Measurements from ENCODE around the gene DHX15.

Gene DHX15

DNA sequence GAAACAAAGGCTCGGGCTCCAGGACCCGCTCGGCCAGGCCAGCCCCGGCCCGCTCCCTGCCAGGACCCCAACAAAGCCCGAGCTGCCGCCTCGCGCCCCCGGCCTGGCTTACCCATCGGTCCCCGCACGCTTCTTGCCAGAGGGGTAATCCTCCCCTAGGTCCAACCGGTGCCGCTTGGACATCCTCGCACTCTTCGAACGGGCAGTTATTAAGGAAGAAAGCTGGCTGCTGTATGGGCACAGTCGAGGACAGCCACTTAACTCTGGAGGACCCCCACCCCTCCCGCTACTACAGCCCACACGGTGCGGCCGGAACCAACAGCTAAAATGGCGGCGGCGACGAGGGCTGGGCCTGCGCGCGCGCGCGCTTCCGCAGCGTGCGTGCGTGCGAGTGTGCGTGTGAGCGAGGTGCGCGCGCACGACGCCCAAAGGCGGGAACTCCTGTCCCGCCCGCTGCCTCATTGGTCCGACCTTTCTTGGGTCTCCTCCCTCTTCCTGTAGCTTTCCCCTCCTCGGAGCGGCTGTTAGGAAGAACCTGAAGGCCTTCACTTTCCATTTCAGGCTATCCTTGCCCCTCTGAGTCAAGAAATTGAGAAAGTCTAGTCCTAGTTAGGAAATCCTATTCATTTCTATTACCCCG is at the start of gene DHX15:
DHX15 (minus strand) TSS at position 344 of the 640 bp plus-strand sequence; CDS start at position 183, 161 bp downstream.
- intact Hi-C loops (cut with micrococcal nuclease): loop anchor here (5.0 to 10.0 kb wide), 3 partner anchors 393 to 793 kb away; partner anchors contain the start of genes ANAPC4 and SEPSECS
- Mint-ChIP-seq H3K9me3 (peaks cover 4% of the 10 kb centered on the region), H3K4me1 (ENCODE audit: low read depth) (peaks cover 30% of the 10 kb centered on the region), H3K36me3 (ENCODE audit: low read depth) (peaks cover 32% of the 10 kb centered on the region), H3K4me3 (peak within 1 kb of the TSS; percentile 100), H3K27ac (peak within 1 kb of the TSS; percentile 95), H3K27me3 (no peaks in the 10 kb centered on the region)

DNA sequence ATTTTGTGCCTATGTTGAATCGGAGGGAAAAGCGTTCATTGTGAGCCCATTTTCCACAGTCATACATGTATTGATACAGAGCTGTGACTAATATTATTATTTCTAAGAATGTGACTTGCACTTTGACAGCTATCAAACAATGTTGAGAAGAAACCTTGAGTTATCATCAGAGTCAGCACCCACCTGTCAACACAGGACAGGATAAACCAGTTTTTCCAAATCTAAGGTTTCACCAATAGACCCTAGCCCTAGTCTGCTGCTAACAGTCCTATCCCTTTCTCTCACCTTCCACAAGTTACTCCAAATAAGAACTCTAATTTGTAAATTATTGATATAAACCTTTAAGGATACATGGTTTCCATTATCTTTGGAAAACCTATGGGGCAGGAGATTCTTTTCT is 47.7 kb upstream of the DHX15 start:
- Mint-ChIP-seq H3K27me3 (peaks cover 4% of the 10 kb centered on the region), H3K4me1 (ENCODE audit: low read depth) (no peaks in the 10 kb centered on the region), H3K4me3 (no peak overlapping the region), H3K36me3 (ENCODE audit: low read depth) (no peaks in the 10 kb centered on the region), H3K27ac (no peak overlapping the region), H3K9me3 (no peaks in the 10 kb centered on the region)
- intact Hi-C loops (cut with micrococcal nuclease): no loop called here

DNA sequence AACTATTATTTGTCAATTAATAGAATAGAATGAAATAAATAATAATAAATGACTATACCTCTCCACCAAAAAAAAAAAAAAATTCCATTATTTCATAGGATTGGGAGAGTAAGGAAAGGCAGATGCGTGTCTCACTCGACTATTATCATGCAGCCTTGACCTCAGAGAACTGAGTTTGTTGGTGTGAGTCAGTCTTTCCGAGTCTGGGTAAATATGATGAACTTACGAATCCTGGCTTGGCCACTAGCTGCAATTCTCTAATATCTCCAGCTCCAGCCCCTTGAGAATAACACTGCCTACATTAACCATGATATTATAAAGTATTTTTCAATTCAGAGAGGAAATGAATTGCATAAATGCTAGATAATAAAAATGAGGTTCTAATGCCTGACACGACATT is 46.6 kb upstream of the DHX15 start:
- no peak overlapping the region for H3K27ac Mint-ChIP-seq
- H3K9me3 Mint-ChIP-seq: no peaks in the 10 kb centered on the region
- H3K4me3 Mint-ChIP-seq: no peak overlapping the region
- no peaks in the 10 kb centered on the region for H3K36me3 Mint-ChIP-seq (ENCODE audit: low read depth)
- peaks cover 4% of the 10 kb centered on the region for H3K27me3 Mint-ChIP-seq
- intact Hi-C loops (cut with micrococcal nuclease): no loop called here
- no peaks in the 10 kb centered on the region for H3K4me1 Mint-ChIP-seq (ENCODE audit: low read depth)

DNA sequence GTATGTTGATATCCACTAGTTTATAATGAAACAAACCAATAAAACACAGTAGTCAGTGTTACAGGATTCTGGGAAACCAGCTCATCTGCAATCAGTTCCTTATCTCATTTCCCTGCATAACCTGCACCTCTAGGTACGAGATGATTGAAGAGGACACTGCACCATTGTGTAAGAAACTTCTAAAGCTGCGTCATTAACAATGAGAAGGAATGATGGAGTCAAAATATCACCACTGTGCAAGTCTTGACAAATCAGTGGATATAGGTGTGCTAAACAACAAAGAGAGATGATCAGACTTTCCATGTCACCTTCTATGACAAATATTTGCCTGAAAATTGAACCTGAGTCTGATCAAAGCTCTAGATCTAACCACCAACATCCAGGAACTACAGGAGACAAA is 40.7 kb upstream of the DHX15 start:
- peaks cover 7% of the 10 kb centered on the region for H3K4me1 Mint-ChIP-seq (ENCODE audit: low read depth)
- peaks cover 13% of the 10 kb centered on the region for H3K9me3 Mint-ChIP-seq
- intact Hi-C loops (cut with micrococcal nuclease): no loop called here
- H3K4me3 Mint-ChIP-seq: no peak overlapping the region
- H3K27me3 Mint-ChIP-seq: peaks cover 5% of the 10 kb centered on the region
- no peaks in the 10 kb centered on the region for H3K36me3 Mint-ChIP-seq (ENCODE audit: low read depth)
- H3K27ac Mint-ChIP-seq: no peak overlapping the region

DNA sequence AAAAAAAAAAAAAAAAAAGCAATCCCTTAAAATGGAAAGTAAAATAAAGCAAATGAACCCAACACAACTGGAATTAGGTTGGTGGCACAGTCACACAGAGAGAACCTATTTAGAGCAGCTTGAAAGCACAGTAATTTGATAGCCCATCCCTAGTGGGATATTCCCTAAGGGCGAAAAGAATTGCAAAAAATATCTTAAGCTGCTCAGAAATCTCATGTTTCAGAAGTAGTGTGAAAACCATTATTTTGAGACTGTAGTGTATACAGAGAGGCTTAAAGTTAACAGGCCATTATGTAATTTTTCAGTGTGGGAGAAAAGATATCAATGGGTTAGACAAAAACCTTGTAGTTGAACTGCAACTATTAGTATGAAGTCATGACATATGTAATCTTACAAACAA is 40.0 kb upstream of the DHX15 start:
- peaks cover 20% of the 10 kb centered on the region for H3K9me3 Mint-ChIP-seq
- no peak overlapping the region for H3K4me3 Mint-ChIP-seq
- H3K27me3 Mint-ChIP-seq: peaks cover 2% of the 10 kb centered on the region
- peaks cover 7% of the 10 kb centered on the region for H3K4me1 Mint-ChIP-seq (ENCODE audit: low read depth)
- H3K36me3 Mint-ChIP-seq (ENCODE audit: low read depth): no peaks in the 10 kb centered on the region
- intact Hi-C loops (cut with micrococcal nuclease): no loop called here
- H3K27ac Mint-ChIP-seq: no peak overlapping the region

DNA sequence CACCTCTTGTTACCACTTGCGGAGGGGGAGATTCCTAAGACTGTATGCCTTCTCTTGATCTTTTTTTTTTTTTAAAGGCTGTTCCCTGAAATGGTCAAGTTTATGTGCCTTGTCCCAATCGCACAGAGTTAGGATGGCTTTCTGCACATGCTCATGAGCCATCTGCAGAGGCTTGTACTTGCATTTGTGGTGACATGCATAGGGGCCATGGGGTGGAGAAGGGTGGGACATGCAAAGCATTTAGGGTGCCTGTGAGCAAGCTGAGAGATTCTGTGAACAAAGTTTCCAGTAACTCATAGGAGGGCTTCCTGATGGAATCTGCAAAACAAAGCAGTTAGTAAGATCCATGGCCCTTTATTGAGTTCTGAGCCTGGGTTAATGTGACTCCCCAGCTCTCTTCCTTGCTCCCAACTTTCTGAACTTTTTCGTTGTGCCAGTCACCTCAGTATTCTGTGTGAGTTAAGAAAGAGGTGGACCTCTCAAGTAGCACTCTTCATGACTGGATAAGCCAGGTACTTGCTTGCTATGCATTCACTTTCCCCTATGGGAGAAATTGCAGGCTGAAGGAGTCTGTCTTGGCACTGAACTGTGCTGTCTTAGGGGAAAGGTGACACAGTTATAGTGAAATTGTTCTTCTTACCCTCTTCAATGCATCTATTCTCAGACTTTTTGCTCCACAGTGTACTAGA is 37.9 kb upstream of the DHX15 start:
- intact Hi-C loops (cut with micrococcal nuclease): no loop called here
- peaks cover 2% of the 10 kb centered on the region for H3K27me3 Mint-ChIP-seq
- H3K4me3 Mint-ChIP-seq: no peak overlapping the region
- peaks cover 7% of the 10 kb centered on the region for H3K4me1 Mint-ChIP-seq (ENCODE audit: low read depth)
- no peaks in the 10 kb centered on the region for H3K36me3 Mint-ChIP-seq (ENCODE audit: low read depth)
- peaks cover 27% of the 10 kb centered on the region for H3K9me3 Mint-ChIP-seq
- no peak overlapping the region for H3K27ac Mint-ChIP-seq

DNA sequence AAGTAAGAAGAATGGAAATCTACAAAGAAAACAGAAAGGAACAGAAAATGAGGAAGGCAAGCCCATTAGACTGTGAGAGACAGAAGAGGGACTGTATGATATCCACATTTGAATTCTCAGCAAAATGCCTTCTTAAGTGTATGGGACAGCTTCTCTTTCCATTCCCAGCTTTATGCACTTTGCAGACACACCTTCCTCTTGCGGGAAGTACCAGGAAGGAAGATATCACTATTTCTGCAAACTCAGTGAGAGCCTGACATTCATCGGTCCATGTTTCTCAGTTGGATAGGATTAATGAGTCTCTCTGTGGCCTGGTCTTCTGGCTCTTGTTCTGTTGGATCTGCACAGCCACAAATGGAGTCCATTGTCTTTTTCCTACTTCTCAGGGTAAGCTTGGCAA is 31.6 kb upstream of the DHX15 start:
- Mint-ChIP-seq H3K9me3 (peaks cover 25% of the 10 kb centered on the region), H3K36me3 (ENCODE audit: low read depth) (no peaks in the 10 kb centered on the region), H3K4me3 (no peak overlapping the region), H3K4me1 (ENCODE audit: low read depth) (peaks cover 2% of the 10 kb centered on the region), H3K27me3 (peaks cover 4% of the 10 kb centered on the region), H3K27ac (no peak overlapping the region)
- intact Hi-C loops (cut with micrococcal nuclease): no loop called here

DNA sequence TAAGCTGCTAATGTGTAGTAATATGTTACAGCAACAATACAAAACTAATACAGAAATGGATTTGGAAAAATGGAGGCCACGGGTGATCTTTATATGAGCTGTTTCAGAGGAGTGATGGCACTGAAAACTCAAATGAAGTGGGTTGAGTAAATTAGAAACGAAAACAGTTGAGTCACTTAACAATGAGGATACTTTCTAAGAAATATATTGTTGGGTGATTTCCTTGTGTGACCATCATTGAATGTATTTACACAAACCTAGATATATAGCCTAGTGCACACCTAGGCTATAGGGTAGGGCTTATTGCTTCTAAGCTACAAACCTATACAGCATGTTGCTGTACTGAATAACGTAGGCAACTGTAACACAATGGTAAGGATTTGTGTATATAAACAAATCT is 30.5 kb upstream of the DHX15 start:
- peaks cover 6% of the 10 kb centered on the region for H3K4me1 Mint-ChIP-seq (ENCODE audit: low read depth)
- H3K27ac Mint-ChIP-seq: no peak overlapping the region
- H3K4me3 Mint-ChIP-seq: no peak overlapping the region

DNA sequence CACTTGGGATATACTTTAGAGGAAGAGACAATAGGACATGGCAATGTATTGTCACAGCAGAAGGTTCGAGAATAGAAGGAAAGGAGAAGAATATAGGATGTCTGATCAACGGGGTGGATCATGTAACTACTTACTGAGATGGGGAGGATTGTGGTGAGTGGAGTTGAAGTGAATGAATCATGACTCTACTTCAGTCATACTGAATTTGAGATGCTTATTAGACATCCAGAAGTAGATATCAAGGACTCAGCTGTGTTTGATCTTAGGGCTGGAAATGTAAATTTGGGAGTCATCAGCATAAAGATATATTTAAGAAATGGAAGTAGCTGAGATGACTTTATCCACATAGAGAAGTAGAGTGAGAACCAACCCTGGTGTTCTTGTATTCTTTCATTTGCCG is 29.1 kb upstream of the DHX15 start:
- Mint-ChIP-seq H3K36me3 (ENCODE audit: low read depth) (no peaks in the 10 kb centered on the region), H3K9me3 (peaks cover 17% of the 10 kb centered on the region), H3K27ac (no peak overlapping the region), H3K27me3 (peaks cover 6% of the 10 kb centered on the region), H3K4me3 (no peak overlapping the region), H3K4me1 (ENCODE audit: low read depth) (peaks cover 6% of the 10 kb centered on the region)
- intact Hi-C loops (cut with micrococcal nuclease): no loop called here

More for the DNA sequence above, 30.5 kb upstream of the DHX15 start:
- intact Hi-C loops (cut with micrococcal nuclease): no loop called here
- peaks cover 21% of the 10 kb centered on the region for H3K9me3 Mint-ChIP-seq
- no peaks in the 10 kb centered on the region for H3K36me3 Mint-ChIP-seq (ENCODE audit: low read depth)
- peaks cover 4% of the 10 kb centered on the region for H3K27me3 Mint-ChIP-seq

DNA sequence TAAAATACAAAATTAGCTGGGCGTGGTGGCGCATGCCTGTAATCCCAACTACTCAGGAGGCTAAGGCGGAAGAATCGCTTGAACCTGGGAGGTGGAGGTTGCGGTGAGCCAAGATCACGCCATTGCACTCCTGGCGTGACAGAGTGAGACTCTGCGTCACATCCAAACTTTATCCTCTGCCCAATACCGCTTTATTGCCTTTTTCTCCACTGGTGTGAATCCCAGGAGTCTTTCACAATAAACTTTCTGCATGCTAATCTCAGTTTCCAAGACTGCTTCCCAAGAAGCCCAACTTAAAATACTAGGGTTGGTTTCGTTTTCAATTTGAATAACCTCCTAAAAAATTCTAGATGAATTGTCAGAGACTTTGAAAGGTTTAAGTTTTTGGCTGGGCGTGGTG is 27.2 kb upstream of the DHX15 start:
- no peak overlapping the region for H3K27ac Mint-ChIP-seq
- no peaks in the 10 kb centered on the region for H3K36me3 Mint-ChIP-seq (ENCODE audit: low read depth)

DNA sequence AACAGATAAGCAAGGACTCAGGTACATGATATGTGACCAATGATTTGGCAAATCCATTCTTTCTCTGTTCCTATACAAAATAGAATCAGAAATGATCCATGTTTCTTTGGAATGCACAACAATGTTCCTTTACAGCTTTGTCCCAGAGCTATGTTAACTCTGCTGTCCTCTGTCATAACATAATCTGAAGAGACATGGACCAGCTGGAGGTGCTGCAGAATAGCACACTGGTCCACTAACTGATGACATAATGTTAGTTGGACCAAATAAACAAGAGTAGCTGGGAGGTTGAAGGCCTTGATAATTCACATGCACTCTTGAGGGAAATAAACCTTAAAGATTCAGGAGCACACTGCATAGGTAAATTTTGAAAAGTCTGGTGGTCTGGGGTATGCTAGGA is 23.0 kb upstream of the DHX15 start:
- H3K4me1 Mint-ChIP-seq (ENCODE audit: low read depth): peaks cover 31% of the 10 kb centered on the region
- H3K27ac Mint-ChIP-seq: no peak overlapping the region
- H3K4me3 Mint-ChIP-seq: no peak overlapping the region
- H3K27me3 Mint-ChIP-seq: peaks cover 7% of the 10 kb centered on the region
- H3K9me3 Mint-ChIP-seq: peaks cover 17% of the 10 kb centered on the region
- intact Hi-C loops (cut with micrococcal nuclease): no loop called here
- no peaks in the 10 kb centered on the region for H3K36me3 Mint-ChIP-seq (ENCODE audit: low read depth)

More for the DNA sequence above, 27.2 kb upstream of the DHX15 start:
- Mint-ChIP-seq H3K9me3 (peaks cover 17% of the 10 kb centered on the region), H3K27me3 (peaks cover 8% of the 10 kb centered on the region), H3K4me3 (no peak overlapping the region), H3K4me1 (ENCODE audit: low read depth) (peaks cover 6% of the 10 kb centered on the region)
- intact Hi-C loops (cut with micrococcal nuclease): no loop called here

DNA sequence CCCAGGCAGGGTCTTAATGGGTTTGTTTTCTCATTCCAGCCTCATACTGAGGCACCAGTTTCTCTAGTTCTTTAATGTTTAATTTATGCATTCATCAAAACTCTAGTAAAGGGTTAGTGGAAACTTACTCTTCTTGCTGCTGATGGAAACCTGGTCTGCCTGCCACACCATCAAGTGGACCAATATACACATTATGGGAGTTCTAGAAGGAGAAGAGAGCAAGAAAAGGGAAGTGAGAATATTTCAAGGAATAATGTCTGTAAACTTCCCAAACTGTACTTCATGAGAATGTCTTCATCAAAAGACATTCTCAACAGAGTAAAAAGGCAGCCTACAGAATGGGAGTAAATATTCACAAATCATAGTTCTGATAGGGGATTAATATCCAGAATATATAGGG is 20.9 kb upstream of the DHX15 start:
- H3K36me3 Mint-ChIP-seq (ENCODE audit: low read depth): no peaks in the 10 kb centered on the region
- no peak overlapping the region for H3K27ac Mint-ChIP-seq
- peaks cover 8% of the 10 kb centered on the region for H3K9me3 Mint-ChIP-seq
- H3K4me3 Mint-ChIP-seq: no peak overlapping the region
- H3K27me3 Mint-ChIP-seq: peaks cover 9% of the 10 kb centered on the region
- intact Hi-C loops (cut with micrococcal nuclease): no loop called here
- peaks cover 25% of the 10 kb centered on the region for H3K4me1 Mint-ChIP-seq (ENCODE audit: low read depth)

DNA sequence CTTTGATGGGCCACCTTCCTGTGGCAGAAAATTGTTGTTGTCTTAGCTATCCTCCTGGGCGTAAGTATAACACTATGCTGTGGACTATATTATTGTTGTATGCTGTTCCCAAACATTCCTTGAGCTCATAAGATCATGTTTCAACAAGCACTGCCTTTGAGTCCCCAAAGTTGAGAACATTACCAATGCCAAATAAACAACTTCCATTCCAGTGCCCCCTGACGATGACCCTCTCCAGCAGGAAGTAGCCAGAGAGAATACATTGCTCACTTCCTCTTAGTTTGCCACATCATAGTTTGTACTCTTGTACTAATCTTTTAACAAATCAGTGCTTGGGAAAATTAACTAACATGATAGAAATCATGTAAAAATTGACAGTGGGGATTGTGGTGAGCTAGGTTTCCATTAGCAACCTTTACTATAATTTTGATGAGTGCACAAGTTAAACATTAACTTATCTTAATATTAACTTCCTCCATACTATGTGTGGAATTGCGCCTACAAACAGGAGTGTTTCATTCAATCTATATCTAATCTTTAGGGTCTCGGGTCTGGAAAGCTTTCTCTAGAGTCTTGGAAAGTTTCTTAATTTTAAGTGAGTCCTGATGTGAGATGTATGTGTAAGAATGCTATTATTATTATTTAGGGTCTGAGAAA is 20.3 kb upstream of the DHX15 start:
- Mint-ChIP-seq H3K36me3 (ENCODE audit: low read depth) (no peaks in the 10 kb centered on the region), H3K27me3 (peaks cover 12% of the 10 kb centered on the region), H3K4me3 (no peak overlapping the region), H3K4me1 (ENCODE audit: low read depth) (peaks cover 25% of the 10 kb centered on the region), H3K9me3 (peaks cover 8% of the 10 kb centered on the region), H3K27ac (no peak overlapping the region)
- intact Hi-C loops (cut with micrococcal nuclease): no loop called here

DNA sequence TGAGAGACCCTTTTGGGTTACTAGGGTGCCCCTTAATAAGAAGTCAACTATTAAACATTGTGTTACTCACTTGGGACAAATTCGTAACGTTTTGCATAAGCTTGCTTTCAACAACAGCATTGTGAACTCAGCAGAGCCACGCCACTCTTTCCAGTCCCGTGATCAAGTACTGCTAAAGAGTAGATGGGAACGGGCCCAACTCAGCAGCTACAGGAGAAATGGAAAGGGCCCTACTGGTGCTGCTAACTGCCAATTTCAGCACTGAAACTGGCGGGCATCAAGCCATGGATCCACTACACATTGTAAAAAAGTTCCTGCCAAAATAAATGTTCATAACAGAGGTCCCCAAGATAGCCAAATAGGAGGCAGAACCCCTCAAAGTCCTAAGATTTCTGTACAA is 19.0 kb upstream of the DHX15 start:
- Mint-ChIP-seq H3K9me3 (peaks cover 8% of the 10 kb centered on the region), H3K36me3 (ENCODE audit: low read depth) (no peaks in the 10 kb centered on the region), H3K27me3 (peaks cover 14% of the 10 kb centered on the region), H3K4me1 (ENCODE audit: low read depth) (peaks cover 25% of the 10 kb centered on the region), H3K27ac (no peak overlapping the region), H3K4me3 (no peak overlapping the region)
- intact Hi-C loops (cut with micrococcal nuclease): no loop called here
